HEK293T (cell line): ENCODE results near the gene PKN1.

Experiments
- ARNT ChIP-seq: fragments of 450-650 bp; IDR thresholded peaks from 2 replicates; pipeline ENCODE4 v1.6.1; 2017; ENCODE audit warnings: mild to moderate bottlenecking
- ELF4 ChIP-seq: fragments of 450-650 bp; IDR thresholded peaks from 2 replicates; pipeline ENCODE4 v1.6.1; 2017; ENCODE audit warnings: antibody characterized with exemption
- FOXA1 ChIP-seq: fragments of 450-650 bp; IDR thresholded peaks from 2 replicates; pipeline ENCODE4 v1.6.1; 2016; ENCODE audit warnings: mild to moderate bottlenecking
- FOXM1 ChIP-seq: fragments of 450-650 bp; IDR thresholded peaks from 2 replicates; pipeline ENCODE4 v1.6.1; 2017; ENCODE audit warnings: mild to moderate bottlenecking, borderline replicate concordance
- HDGF ChIP-seq: fragments of 450-650 bp; IDR thresholded peaks from 2 replicates; pipeline ENCODE4 v1.6.1; 2017; ENCODE audit warnings: antibody characterized with exemption, borderline replicate concordance
- LEF1 ChIP-seq: fragments of 450-650 bp; IDR thresholded peaks from 2 replicates; pipeline ENCODE4 v1.6.1; 2017; ENCODE audit warnings: mild to moderate bottlenecking, borderline replicate concordance
- NFRKB ChIP-seq: fragments of 450-650 bp; IDR thresholded peaks from 2 replicates; pipeline ENCODE4 v1.6.1; 2016; ENCODE audit warnings: mild to moderate bottlenecking, moderate library complexity
- SP1 ChIP-seq: fragments of 450-650 bp; IDR thresholded peaks from 2 replicates; pipeline ENCODE4 v1.6.1; 2017
- SUZ12 ChIP-seq: fragments of 450-650 bp; IDR thresholded peaks from 2 replicates; pipeline ENCODE4 v1.6.1; 2016; ENCODE audit warnings: mild to moderate bottlenecking
- TARDBP ChIP-seq: fragments of 450-650 bp; IDR thresholded peaks from 2 replicates; pipeline ENCODE4 v1.6.1; 2016
- ZNF384 ChIP-seq: fragments of 450-650 bp; IDR thresholded peaks from 2 replicates; pipeline ENCODE4 v1.6.1; 2016
- TF ChIP-seq, protein P1 (sequence below): fragments of 450-650 bp; IDR thresholded peaks from 2 replicates; pipeline ENCODE4 v1.6.1; 2016

DNA sequence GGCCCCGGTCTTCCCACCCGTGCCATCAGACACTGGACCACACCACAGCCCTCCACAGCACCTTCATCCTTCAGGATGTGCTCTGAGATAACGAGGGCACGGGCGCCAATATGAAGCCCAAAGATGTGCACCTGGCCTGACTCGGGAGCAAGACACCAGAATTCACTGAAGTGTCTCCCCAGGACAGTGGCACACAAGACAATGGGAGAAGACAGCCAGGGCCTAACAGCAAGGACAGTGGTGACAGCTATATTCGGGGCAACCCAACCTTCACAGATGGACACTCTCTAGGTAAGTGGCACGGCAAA lies 21.2 kb upstream of the PKN1 start:
- TF ChIP-seq SUZ12 (no peak), HDGF (no peak), SP1 (no peak), FOXM1 (no peak), ELF4 (no peak), TARDBP (no peak), NFRKB (no peak), ZNF384 (no peak), FOXA1 (no peak), ARNT (no peak), LEF1 (no peak)
- TF ChIP-seq, protein P1, sequence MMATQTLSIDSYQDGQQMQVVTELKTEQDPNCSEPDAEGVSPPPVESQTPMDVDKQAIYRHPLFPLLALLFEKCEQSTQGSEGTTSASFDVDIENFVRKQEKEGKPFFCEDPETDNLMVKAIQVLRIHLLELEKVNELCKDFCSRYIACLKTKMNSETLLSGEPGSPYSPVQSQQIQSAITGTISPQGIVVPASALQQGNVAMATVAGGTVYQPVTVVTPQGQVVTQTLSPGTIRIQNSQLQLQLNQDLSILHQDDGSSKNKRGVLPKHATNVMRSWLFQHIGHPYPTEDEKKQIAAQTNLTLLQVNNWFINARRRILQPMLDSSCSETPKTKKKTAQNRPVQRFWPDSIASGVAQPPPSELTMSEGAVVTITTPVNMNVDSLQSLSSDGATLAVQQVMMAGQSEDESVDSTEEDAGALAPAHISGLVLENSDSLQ, result no peak
